GM12873 (cell line): ENCODE measurements around the gene PPM1D.

Experiments used
- TF ChIP-seq, protein P1 (sequence below): IDR thresholded peaks from 2 replicates; pipeline ENCODE4 v1.5.1; 2012; ENCODE audit warnings: low read depth, mild to moderate bottlenecking, moderate library complexity, low read length, control low read depth; ENCODE audit not compliant: insufficient read depth; ENCODE audit errors: missing control alignments

Gene PPM1D

DNA sequence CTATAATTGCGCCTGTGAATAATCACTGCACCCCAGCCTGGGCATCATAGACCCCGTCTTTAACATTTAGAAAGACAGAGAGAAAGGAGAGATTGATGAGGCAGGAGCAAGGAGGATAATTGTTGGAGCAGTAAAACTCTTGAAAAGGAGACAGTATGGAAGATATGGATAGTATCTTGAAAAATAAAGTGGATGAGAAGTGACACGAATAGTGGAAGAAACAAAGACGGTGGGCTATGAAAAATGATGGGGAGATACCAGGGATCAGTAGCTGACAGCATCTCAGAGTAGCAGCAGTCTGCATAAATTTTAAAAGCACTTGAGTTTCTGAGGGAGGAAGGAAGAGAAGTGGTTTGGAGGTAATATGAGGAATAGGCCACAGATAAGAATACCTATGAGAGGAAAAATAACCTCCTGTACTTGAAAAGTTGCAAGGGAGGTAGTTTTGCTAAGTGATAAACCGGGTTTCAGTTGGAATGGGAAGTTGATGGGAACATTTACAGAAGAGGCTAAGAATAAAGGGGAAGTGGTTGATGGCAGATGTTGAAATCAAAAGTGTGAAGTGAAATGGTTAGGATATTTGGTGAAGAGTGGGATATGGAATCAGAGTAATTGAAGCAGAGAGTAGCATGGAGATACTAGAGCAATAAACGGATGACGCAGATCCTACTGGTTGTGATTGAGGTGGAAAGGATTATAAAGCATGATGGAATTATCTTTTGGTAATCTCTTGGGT is 1.8 kb upstream of the PPM1D start:
- TF ChIP-seq, protein P1, sequence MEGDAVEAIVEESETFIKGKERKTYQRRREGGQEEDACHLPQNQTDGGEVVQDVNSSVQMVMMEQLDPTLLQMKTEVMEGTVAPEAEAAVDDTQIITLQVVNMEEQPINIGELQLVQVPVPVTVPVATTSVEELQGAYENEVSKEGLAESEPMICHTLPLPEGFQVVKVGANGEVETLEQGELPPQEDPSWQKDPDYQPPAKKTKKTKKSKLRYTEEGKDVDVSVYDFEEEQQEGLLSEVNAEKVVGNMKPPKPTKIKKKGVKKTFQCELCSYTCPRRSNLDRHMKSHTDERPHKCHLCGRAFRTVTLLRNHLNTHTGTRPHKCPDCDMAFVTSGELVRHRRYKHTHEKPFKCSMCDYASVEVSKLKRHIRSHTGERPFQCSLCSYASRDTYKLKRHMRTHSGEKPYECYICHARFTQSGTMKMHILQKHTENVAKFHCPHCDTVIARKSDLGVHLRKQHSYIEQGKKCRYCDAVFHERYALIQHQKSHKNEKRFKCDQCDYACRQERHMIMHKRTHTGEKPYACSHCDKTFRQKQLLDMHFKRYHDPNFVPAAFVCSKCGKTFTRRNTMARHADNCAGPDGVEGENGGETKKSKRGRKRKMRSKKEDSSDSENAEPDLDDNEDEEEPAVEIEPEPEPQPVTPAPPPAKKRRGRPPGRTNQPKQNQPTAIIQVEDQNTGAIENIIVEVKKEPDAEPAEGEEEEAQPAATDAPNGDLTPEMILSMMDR, result no peak

DNA sequence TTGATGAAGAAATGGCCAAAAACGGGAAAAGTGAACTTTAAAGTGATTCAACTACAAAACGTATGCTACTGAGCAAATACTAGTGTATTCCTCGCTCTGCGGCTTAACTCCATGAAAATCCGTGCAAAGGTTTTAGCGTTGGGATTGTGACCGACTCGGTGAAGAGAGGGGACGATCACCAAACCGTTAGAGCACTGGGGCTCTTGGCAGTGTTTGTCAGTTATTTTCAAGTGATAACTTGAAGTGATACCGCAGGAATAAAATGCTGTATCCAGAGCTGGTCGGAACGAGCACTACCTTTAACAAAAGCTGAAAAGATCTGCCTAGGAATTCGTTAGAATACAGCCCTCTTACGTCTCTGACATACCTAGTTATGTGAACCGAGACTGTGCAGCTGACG is 773 bp upstream of the PPM1D start:
- TF ChIP-seq, protein P1, result no peak

DNA sequence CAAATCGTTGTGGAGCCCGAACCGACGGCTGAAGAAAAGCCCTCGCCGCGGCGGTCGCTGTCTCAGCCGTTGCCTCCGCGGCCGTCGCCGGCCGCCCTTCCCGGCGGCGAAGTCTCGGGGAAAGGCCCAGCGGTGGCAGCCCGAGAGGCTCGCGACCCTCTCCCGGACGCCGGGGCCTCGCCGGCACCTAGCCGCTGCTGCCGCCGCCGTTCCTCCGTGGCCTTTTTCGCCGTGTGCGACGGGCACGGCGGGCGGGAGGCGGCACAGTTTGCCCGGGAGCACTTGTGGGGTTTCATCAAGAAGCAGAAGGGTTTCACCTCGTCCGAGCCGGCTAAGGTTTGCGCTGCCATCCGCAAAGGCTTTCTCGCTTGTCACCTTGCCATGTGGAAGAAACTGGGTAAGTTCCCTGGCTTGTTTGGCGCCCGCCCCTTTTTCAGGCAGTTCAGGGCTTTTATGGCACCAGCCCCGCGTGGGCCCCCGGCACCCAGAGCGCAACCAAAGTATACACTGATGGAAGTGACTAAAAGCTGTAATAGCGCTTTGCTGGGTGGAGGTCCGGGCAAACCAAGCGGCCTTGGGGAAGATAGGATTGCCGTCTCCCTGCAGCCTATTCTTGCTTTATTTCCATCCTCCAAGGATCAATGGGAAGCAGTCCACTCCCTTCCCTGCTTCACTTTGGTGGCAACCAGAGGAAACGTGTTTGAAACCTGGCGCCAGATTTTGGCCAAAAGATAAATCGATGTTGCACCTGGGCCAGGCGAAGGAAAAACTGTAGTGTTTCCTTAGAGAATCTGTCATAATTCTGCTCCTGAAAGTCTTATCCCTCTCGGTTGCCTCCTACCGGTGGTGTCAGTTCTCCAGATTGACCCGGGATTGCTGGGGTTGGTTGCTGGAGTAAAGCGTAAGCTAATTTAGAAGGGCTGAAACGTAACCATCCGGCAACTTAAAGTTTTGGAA is 775 bp downstream of the PPM1D start:
- TF ChIP-seq, protein P1, result peak; percentile 79

DNA sequence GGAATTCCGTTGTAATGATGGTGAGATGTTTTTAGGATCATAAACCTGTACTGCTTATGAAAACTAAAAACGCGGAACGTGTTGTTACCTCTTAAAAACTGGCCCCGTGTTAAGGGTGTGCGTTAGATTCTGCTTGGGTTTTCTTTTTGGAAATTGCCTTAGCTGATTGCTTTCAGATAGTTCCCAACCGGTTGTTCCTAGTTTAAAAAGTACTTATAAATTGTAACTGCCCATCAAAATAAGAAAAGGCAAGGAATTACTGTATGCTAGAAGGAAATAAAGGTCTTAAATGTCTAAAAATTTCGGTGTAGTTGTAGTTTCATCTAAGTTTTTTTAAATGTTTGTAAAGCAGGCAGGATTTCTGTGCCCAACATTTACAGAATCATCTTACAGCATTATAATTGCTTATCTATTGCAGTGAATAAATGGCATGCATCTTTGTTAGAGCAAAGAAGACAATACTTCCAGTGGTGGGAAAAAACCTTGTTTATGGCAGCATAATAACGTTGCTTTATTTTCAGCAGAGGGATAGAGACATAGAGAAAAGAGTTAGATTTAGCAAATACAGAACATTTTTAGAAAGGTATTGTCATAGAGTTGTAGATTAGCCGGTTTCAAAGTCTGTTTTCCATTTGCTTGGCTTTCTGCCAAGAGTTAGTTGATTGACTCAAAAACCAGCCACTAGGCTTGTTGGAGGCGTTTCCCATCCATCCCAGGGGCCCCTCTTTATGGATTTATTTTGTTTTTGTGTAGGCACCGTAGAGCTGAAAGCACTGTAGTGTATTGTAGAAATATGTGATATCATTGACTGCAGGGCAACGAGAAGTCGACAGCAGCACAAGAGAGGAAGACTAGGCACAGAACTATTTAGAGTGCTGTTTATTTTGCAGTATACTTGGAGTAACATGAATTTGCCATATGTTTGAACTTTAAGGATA is 1.7 kb downstream of the PPM1D start:
- TF ChIP-seq, protein P1, result no peak

DNA sequence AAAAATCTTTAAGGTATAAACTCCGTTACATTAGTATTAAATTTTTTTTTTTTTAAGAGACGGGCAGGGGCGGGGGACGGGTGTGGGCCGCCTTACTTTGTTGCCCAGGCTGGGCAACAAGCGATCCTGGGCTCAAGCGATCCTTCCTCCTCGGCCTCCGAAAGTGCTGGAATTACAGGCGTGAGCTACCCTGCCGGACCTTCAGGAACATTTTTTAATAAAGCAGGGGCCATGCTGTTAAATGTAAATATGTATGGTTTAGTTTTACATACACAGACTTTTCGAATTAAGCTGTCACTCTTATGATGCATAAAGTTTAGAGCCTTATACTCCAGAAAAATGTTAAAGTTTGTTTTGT is 2.4 kb downstream of the PPM1D start:
- TF ChIP-seq, protein P1, result no peak

DNA sequence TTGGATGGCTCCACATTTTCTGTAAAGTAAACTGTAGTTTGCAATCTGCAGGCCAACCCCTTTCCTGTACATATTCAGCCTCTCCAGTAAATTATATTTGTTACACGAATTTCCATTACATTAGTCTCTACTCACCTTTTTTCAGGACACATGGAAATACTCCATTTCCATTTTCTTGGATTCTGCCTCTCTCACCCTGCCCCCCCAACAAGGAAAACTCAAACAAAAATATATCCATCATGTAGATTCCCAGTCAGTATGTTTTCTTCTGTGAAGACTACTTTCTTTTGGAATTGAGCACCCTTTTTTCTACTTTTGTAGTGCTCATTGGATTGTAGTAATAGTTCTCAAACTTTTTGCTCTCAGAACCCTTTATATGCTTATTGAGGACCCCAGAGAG is 2.9 kb downstream of the PPM1D start:
- TF ChIP-seq, protein P1, result no peak
